GM12872 (cell line): ENCODE data around the gene PTPRZ1.

ENCODE experiments used
- CTCF ChIP-seq: IDR thresholded peaks from 3 replicates; pipeline ENCODE4 v1.5.1; 2011; ENCODE audit warnings: low read depth, mild to moderate bottlenecking, low read length, moderate library complexity; ENCODE audit not compliant: insufficient read depth

Gene PTPRZ1

GRCh38 chr7:121890833-121891232 lies 17.9 kb downstream of the PTPRZ1 start:
- TF ChIP-seq CTCF = no peak

- no peak for TF ChIP-seq CTCF
Measured at GRCh38 chr7:121891731-121892130, 18.8 kb downstream of the PTPRZ1 start.

GRCh38 chr7:121901026-121901425 lies 28.1 kb downstream of the PTPRZ1 start:
- no peak for TF ChIP-seq CTCF

GRCh38 chr7:121904120-121904519 lies 31.2 kb downstream of the PTPRZ1 start:
- TF ChIP-seq CTCF = no peak

GRCh38 chr7:121908042-121908441 lies 35.1 kb downstream of the PTPRZ1 start:
- no peak for TF ChIP-seq CTCF

- TF ChIP-seq CTCF = no peak
Measured at GRCh38 chr7:121909716-121910345, 36.9 kb downstream of the PTPRZ1 start.

GRCh38 chr7:121913947-121914675 lies 41.1 kb downstream of the PTPRZ1 start:
- no peak for TF ChIP-seq CTCF
